Epithelial cell of proximal tubule (primary cell): Measurements from ENCODE around the gene CPA4. TPM values are rescaled to one million over a fixed set of nuclear protein-coding genes. Genes with fewer than 3 reads are reported as not detected.

Experiments
- DNase-seq: peaks from one replicate; pipeline ENCODE4 v3.0.0-alpha.2; 2011; ENCODE audit warnings: low read depth
- H3K4me3 ChIP-seq: 2 replicates; pipeline ENCODE4 v1.5.1; 2011; ENCODE audit warnings: low read depth, mild to moderate bottlenecking, low read length
- CTCF ChIP-seq: conservative IDR thresholded peaks from 2 replicates; pipeline ENCODE4 v1.5.1; 2012; ENCODE audit warnings: low read depth, mild to moderate bottlenecking, low read length
- total RNA-seq: library from RNA; depleted of rRNA; stranded (reverse); fragments of >200 nt; gene quantifications from 2 replicates; pipeline ENCODE4 v1.2.3, GENCODE V29; 2015

Gene CPA4
- total RNA-seq, 1 donor from 2014 or later: 19.6 TPM

GRCh38 chr7:130365088-130365487, 72.1 kb downstream of the CPA4 start:
- no peak for TF ChIP-seq CTCF
- H3K4me3 ChIP-seq: no peak overlapping the region
- no peak for DNase-seq

- DNase-seq: no peak
Measured at GRCh38 chr7:130365511-130366441, 72.8 kb downstream of the CPA4 start.

GRCh38 chr7:130366564-130366963, 73.6 kb downstream of the CPA4 start:
- no peak for TF ChIP-seq CTCF
- DNase-seq: no peak
- H3K4me3 ChIP-seq: no peak overlapping the region

More at GRCh38 chr7:130365511-130366441, 72.8 kb downstream of the CPA4 start:
- H3K4me3 ChIP-seq: no peak overlapping the region
- no peak for TF ChIP-seq CTCF

- H3K4me3 ChIP-seq: no peak overlapping the region
- TF ChIP-seq CTCF: no peak
- no peak for DNase-seq
Measured at GRCh38 chr7:130367088-130367755, 74.3 kb downstream of the CPA4 start.

- no peak for TF ChIP-seq CTCF
- DNase-seq: no peak
- no peak overlapping the region for H3K4me3 ChIP-seq
Measured at GRCh38 chr7:130367836-130368746, 75.1 kb downstream of the CPA4 start.

- no peak for TF ChIP-seq CTCF
- no peak for DNase-seq
- no peak overlapping the region for H3K4me3 ChIP-seq
Measured at GRCh38 chr7:130369110-130369711, 76.2 kb downstream of the CPA4 start.
